PC-3 (cell line): ENCODE data around the gene CRTC1. TPM values are rescaled to one million over a fixed set of nuclear protein-coding genes. Genes with fewer than 3 reads are reported as not detected.

Source experiments
- ATAC-seq: fragments of 200-7000 bp; cut with Tn5 transposase; 2 replicates; pipeline ENCODE4 v1.9.1; 2020; ENCODE audit warnings: mild to moderate bottlenecking, moderate library complexity
- BruUV-seq: library from RNA; stranded (reverse); fragments of 400-500 nt; replicated peaks from 2 replicates; lab custom pipeline; 2021; lab: Mats Ljungman, UMichigan
- CTCF ChIA-PET: fragments of 300-600 bp; sonication (Branson Sonifier 250); formaldehyde crosslinking; loops from one replicate; lab custom pipeline; 2022; ENCODE audit warnings: antibody characterized with exemption; lab: Charles Lee
- POLR2A ChIA-PET: fragments of 300-600 bp; sonication (Branson Sonifier 250); formaldehyde crosslinking; loops from one replicate; lab custom pipeline; 2022; ENCODE audit warnings: antibody characterized with exemption; ENCODE audit not compliant: unreplicated experiment; lab: Charles Lee
- DNase-seq: peaks from one replicate; pipeline ENCODE4 v3.0.0-alpha.2; 2015
- H2AFZ ChIP-seq: fragments of 300-600 bp; sonication (generic); 2 replicates; pipeline ENCODE4 v1.6.0; 2016; ENCODE audit warnings: antibody characterized with exemption, low read length
- H3F3A ChIP-seq: fragments of 300-600 bp; sonication (generic); one replicate; pipeline ENCODE4 v1.6.0; 2017; ENCODE audit warnings: antibody characterized with exemption, low read length, control low read depth, mild to moderate bottlenecking; ENCODE audit not compliant: unreplicated experiment
- H3K27ac ChIP-seq: fragments of 300-600 bp; sonication (generic); 2 replicates; pipeline ENCODE4 v1.5.1; 2016; ENCODE audit warnings: mild to moderate bottlenecking, low read length
- H3K27me3 ChIP-seq: fragments of 300-600 bp; sonication (generic); 2 replicates; pipeline ENCODE4 v1.6.1; 2016; ENCODE audit warnings: low read length, mixed read lengths
- H3K36me3 ChIP-seq: fragments of 300-600 bp; sonication (generic); 2 replicates; pipeline ENCODE4 v1.6.1; 2016; ENCODE audit warnings: low read depth, mixed run types, low read length, mixed read lengths
- H3K4me1 ChIP-seq: fragments of 300-600 bp; sonication (generic); 2 replicates; pipeline ENCODE4 v1.5.1; 2016; ENCODE audit warnings: low read length; ENCODE audit not compliant: insufficient read depth
- H3K4me2 ChIP-seq: fragments of 300-600 bp; sonication (generic); 2 replicates; pipeline ENCODE4 v1.6.0; 2016; ENCODE audit warnings: low read length
- H3K4me3 ChIP-seq: fragments of 300-600 bp; sonication (generic); 2 replicates; pipeline ENCODE4 v1.5.1; 2016; ENCODE audit warnings: mild to moderate bottlenecking, low read length, mixed read lengths
- H3K79me2 ChIP-seq: fragments of 300-600 bp; sonication (generic); 2 replicates; pipeline ENCODE4 v1.6.1; 2017; ENCODE audit warnings: low read length, mixed read lengths
- H3K9ac ChIP-seq: fragments of 300-600 bp; sonication (generic); 2 replicates; pipeline ENCODE4 v1.6.0; 2016; ENCODE audit warnings: mild to moderate bottlenecking, low read length
- H3K9me2 ChIP-seq: fragments of 300-600 bp; sonication (generic); replicated peaks from 2 replicates; pipeline ENCODE4 v1.6.1; 2016; ENCODE audit warnings: mixed run types, low read length, mixed read lengths
- H3K9me3 ChIP-seq: fragments of 300-600 bp; sonication (generic); 2 replicates; pipeline ENCODE4 v1.6.1; 2016; ENCODE audit warnings: low read length, mixed read lengths
- H4K20me1 ChIP-seq: fragments of 300-600 bp; sonication (generic); 2 replicates; pipeline ENCODE4 v1.6.1; 2016; ENCODE audit warnings: low read length, mixed read lengths
- CTCF ChIP-seq: fragments of 300-600 bp; sonication (generic); conservative IDR thresholded peaks from 2 replicates; pipeline ENCODE4 v1.5.1; 2017; ENCODE audit warnings: antibody characterized with exemption, low read depth, mild to moderate bottlenecking, low read length
- EZH2 ChIP-seq: fragments of 300-600 bp; sonication (generic); IDR thresholded peaks from one replicate; pipeline ENCODE4 v1.6.1; 2017; ENCODE audit warnings: antibody characterized with exemption, mild to moderate bottlenecking, low read length; ENCODE audit not compliant: unreplicated experiment
- EZH2phosphoT487 ChIP-seq: fragments of 300-600 bp; sonication (generic); IDR thresholded peaks from 2 replicates; pipeline ENCODE4 v1.6.1; 2018; ENCODE audit warnings: mild to moderate bottlenecking, antibody characterized with exemption, low read length, borderline replicate concordance
- intact Hi-C: fragments of 100-400 bp; cut with micrococcal nuclease; formaldehyde crosslinking; loops from 2 replicates; pipeline ENCODE4 v1.9.0; 2023
- total RNA-seq: library from RNA; depleted of rRNA; stranded (reverse); fragments of >200 nt; gene quantifications from 2 replicates; pipeline ENCODE4 v1.2.3, GENCODE V29; 2014

The CRTC1 gene
- total RNA-seq, 1 experiment from 2014 or later, result 6.7 TPM

GRCh38 chr19:18709546-18709945 lies 26.1 kb downstream of the CRTC1 start:
- Histone ChIP-seq H3K9ac (no peak overlapping the region), H3K9me2 (no peaks in the 10 kb centered on the region), H3K4me1 (no peaks in the 10 kb centered on the region), H2AFZ (no peak overlapping the region), H3K27ac (no peak overlapping the region), H3K4me2 (no peak overlapping the region), H3K9me3 (no peaks in the 10 kb centered on the region), H3K4me3 (no peak overlapping the region), H3K36me3 (no peaks in the 10 kb centered on the region), H3K27me3 (no peaks in the 10 kb centered on the region), H3F3A (no peaks in the 10 kb centered on the region), H3K79me2 (peaks cover 20% of the 10 kb centered on the region), H4K20me1 (0 out of 2 replicates have a peak, but pooled peaks cover 2% of the 10 kb centered on the region)
- intact Hi-C loops, result no loop called here
- ChIA-PET POLR2A (no interaction called here), CTCF (no interaction called here)
- no TSS peak for BruUV-seq
- DNase-seq, result no peak
- no peak for ATAC-seq
- no peak for TF ChIP-seq EZH2phosphoT487
- no peak for TF ChIP-seq CTCF
- TF ChIP-seq EZH2, result no peak

- CTCF ChIA-PET, result no interaction called here
- TF ChIP-seq EZH2phosphoT487 (no peak), CTCF (no peak), EZH2 (no peak)
- no peaks in the 10 kb centered on the region for H3K27me3 ChIP-seq
- H3K4me3 ChIP-seq, result no peak overlapping the region
- ATAC-seq (no peak), DNase-seq (no peak)
- H3K4me1 ChIP-seq, result no peaks in the 10 kb centered on the region
- H3K9ac ChIP-seq, result no peak overlapping the region
- H3K27ac ChIP-seq, result no peak overlapping the region
- H3K9me2 ChIP-seq, result no peaks in the 10 kb centered on the region
- intact Hi-C loops, result no loop called here
- BruUV-seq, result no TSS peak
- no peaks in the 10 kb centered on the region for H3F3A ChIP-seq
- H3K36me3 ChIP-seq, result no peaks in the 10 kb centered on the region
- no peak overlapping the region for H2AFZ ChIP-seq
- H3K9me3 ChIP-seq, result no peaks in the 10 kb centered on the region
- no peak overlapping the region for H3K4me2 ChIP-seq
- POLR2A ChIA-PET, result no interaction called here
- 0 out of 2 replicates have a peak, but pooled peaks cover 2% of the 10 kb centered on the region for H4K20me1 ChIP-seq
- peaks cover 20% of the 10 kb centered on the region for H3K79me2 ChIP-seq
Measured at GRCh38 chr19:18710186-18710585, 26.7 kb downstream of the CRTC1 start.

- H3K27ac ChIP-seq, result no peak overlapping the region
- DNase-seq (no peak), ATAC-seq (no peak)
- 0 out of 2 replicates have a peak, but pooled peaks cover 2% of the 10 kb centered on the region for H4K20me1 ChIP-seq
- peaks cover 20% of the 10 kb centered on the region for H3K79me2 ChIP-seq
- ChIA-PET POLR2A (no interaction called here), CTCF (no interaction called here)
- no peaks in the 10 kb centered on the region for H3K9me3 ChIP-seq
- H3K9me2 ChIP-seq, result no peaks in the 10 kb centered on the region
- no peaks in the 10 kb centered on the region for H3K27me3 ChIP-seq
- H3K4me1 ChIP-seq, result no peaks in the 10 kb centered on the region
- no peak overlapping the region for H2AFZ ChIP-seq
- H3K4me2 ChIP-seq, result no peak overlapping the region
- no peaks in the 10 kb centered on the region for H3K36me3 ChIP-seq
- intact Hi-C loops, result no loop called here
- H3F3A ChIP-seq, result no peaks in the 10 kb centered on the region
- no TSS peak for BruUV-seq
- TF ChIP-seq EZH2 (no peak), CTCF (no peak), EZH2phosphoT487 (no peak)
- H3K9ac ChIP-seq, result no peak overlapping the region
- H3K4me3 ChIP-seq, result no peak overlapping the region
Measured at GRCh38 chr19:18710996-18711751, 27.7 kb downstream of the CRTC1 start.
